GM23338 (cell line): ENCODE measurements around the gene ZNF200. TPM values are rescaled to one million over a fixed set of nuclear protein-coding genes. Genes with fewer than 3 reads are reported as not detected.
"Not testable (repeated sequence)": the region's sequence is repeated elsewhere in the genome, so short reads cannot be mapped to it uniquely, and the experiment has no call there.

Source experiments
- ATAC-seq: fragments of 200-7000 bp; cut with Tn5 transposase; 3 replicates; pipeline ENCODE4 v1.9.1; 2020
- DNase-seq: peaks from one replicate; pipeline ENCODE4 v3.0.0-alpha.2; 2015; ENCODE audit warnings: low spot score
- H2AFZ ChIP-seq: fragments of 200-600 bp; sonication (generic); 2 replicates; pipeline ENCODE4 v1.8.0; 2016; ENCODE audit warnings: antibody characterized with exemption, mild to moderate bottlenecking, moderate library complexity
- H3F3A ChIP-seq: fragments of 200-600 bp; sonication (generic); replicated peaks from 2 replicates; pipeline ENCODE4 v1.8.0; 2017; ENCODE audit warnings: antibody characterized with exemption, mixed run types, low read depth
- H3K27ac ChIP-seq: fragments of 200-600 bp; sonication (generic); 2 replicates; pipeline ENCODE4 v1.6.1; 2016; ENCODE audit warnings: low read depth
- H3K27me3 ChIP-seq: fragments of 200-600 bp; sonication (generic); 2 replicates; pipeline ENCODE4 v1.8.0; 2016; ENCODE audit warnings: mild to moderate bottlenecking, mixed run types, moderate library complexity; ENCODE audit not compliant: insufficient read depth
- H3K36me3 ChIP-seq: fragments of 200-600 bp; sonication (generic); 2 replicates; pipeline ENCODE4 v1.8.0; 2016; ENCODE audit warnings: mild to moderate bottlenecking; ENCODE audit not compliant: insufficient read depth
- H3K4me1 ChIP-seq: fragments of 200-600 bp; sonication (generic); 2 replicates; pipeline ENCODE4 v1.8.0; 2016; ENCODE audit warnings: mild to moderate bottlenecking, moderate library complexity; ENCODE audit not compliant: insufficient read depth
- H3K4me2 ChIP-seq: fragments of 200-600 bp; sonication (generic); 2 replicates; pipeline ENCODE4 v1.7.1; 2017; ENCODE audit warnings: mixed run types
- H3K4me3 ChIP-seq: fragments of 200-600 bp; sonication (generic); 2 replicates; pipeline ENCODE4 v1.6.1; 2016; ENCODE audit warnings: mixed run types
- H3K79me2 ChIP-seq: fragments of 200-600 bp; sonication (generic); replicated peaks from 2 replicates; pipeline ENCODE4 v1.8.0; 2017; ENCODE audit warnings: mild to moderate bottlenecking; ENCODE audit not compliant: insufficient read depth
- H3K9me2 ChIP-seq: fragments of 200-600 bp; sonication (generic); 2 replicates; pipeline ENCODE4 v1.8.0; 2017; ENCODE audit not compliant: insufficient read depth
- H4K20me1 ChIP-seq: fragments of 200-600 bp; sonication (generic); replicated peaks from 2 replicates; pipeline ENCODE4 v1.8.0; 2017; ENCODE audit warnings: mild to moderate bottlenecking; ENCODE audit not compliant: insufficient read depth
- H3K27ac Mint-ChIP-seq: 2 replicates; pipeline ENCODE4 v1.8.0; 2020; ENCODE audit warnings: inconsistent platforms, mild to moderate bottlenecking, moderate library complexity, mixed read lengths
- H3K27me3 Mint-ChIP-seq: 3 replicates; pipeline ENCODE4 v1.8.0; 2022; ENCODE audit warnings: low read depth, mild to moderate bottlenecking, moderate library complexity, mixed read lengths, inconsistent platforms; ENCODE audit not compliant: insufficient read depth, poor library complexity
- H3K36me3 Mint-ChIP-seq: 3 replicates; pipeline ENCODE4 v1.8.0; 2021; ENCODE audit warnings: low read depth, mild to moderate bottlenecking, inconsistent platforms, moderate library complexity, mixed read lengths
- H3K4me1 Mint-ChIP-seq: 3 replicates; pipeline ENCODE4 v1.8.0; 2020; ENCODE audit warnings: mild to moderate bottlenecking, inconsistent platforms, mixed read lengths
- H3K4me3 Mint-ChIP-seq: 3 replicates; pipeline ENCODE4 v1.8.0; 2021; ENCODE audit warnings: moderate library complexity, mild to moderate bottlenecking, inconsistent platforms, mixed read lengths
- H3K9me3 Mint-ChIP-seq: 3 replicates; pipeline ENCODE4 v1.8.0; 2020; ENCODE audit warnings: moderate library complexity, mild to moderate bottlenecking, inconsistent platforms, mixed read lengths
- CTCF ChIP-seq, 2 experiments: fragments of 200-600 bp in 1 of 2; sonication (generic) in 1 of 2; conservative IDR thresholded peaks; 2 replicates each; pipeline versions ENCODE4 v1.5.1 to v1.6.1; 2016 to 2017; ENCODE audit warnings: antibody characterized with exemption in 2 of 2, low read depth in 2 of 2, mild to moderate bottlenecking in 2 of 2, moderate library complexity in 1 of 2
- ETS1 ChIP-seq: IDR thresholded peaks from 2 replicates; pipeline ENCODE4 v1.6.1; 2016; ENCODE audit warnings: antibody characterized with exemption
- EZH2 ChIP-seq: fragments of 200-600 bp; sonication (generic); IDR thresholded peaks from one replicate; pipeline ENCODE4 v1.8.0; 2017; ENCODE audit warnings: antibody characterized with exemption, mild to moderate bottlenecking, low read depth; ENCODE audit not compliant: unreplicated experiment
- EZH2phosphoT487 ChIP-seq: fragments of 200-600 bp; sonication (generic); IDR thresholded peaks from one replicate; pipeline ENCODE4 v1.8.1; 2018; ENCODE audit warnings: antibody characterized with exemption; ENCODE audit not compliant: unreplicated experiment
- JUNB ChIP-seq: IDR thresholded peaks from one replicate; pipeline ENCODE4 v1.6.1; 2016; ENCODE audit warnings: antibody characterized with exemption; ENCODE audit not compliant: unreplicated experiment
- POLR2AphosphoS5 ChIP-seq: IDR thresholded peaks from 2 replicates; pipeline ENCODE4 v1.6.1; 2016; ENCODE audit warnings: antibody characterized with exemption, low read depth
- REST ChIP-seq: IDR thresholded peaks from one replicate; pipeline ENCODE4 v1.6.1; 2018; ENCODE audit warnings: antibody characterized with exemption; ENCODE audit not compliant: unreplicated experiment
- STAT1 ChIP-seq: IDR thresholded peaks from one replicate; pipeline ENCODE4 v1.6.1; 2016; ENCODE audit warnings: antibody characterized with exemption; ENCODE audit not compliant: unreplicated experiment
- ZNF114 ChIP-seq: fragments of 250-450 bp; sonication (Bioruptor Pico); IDR thresholded peaks from 2 replicates; pipeline ENCODE4 v1.5.0; 2020; ENCODE audit warnings: mild to moderate bottlenecking, moderate library complexity
- ZNF331 ChIP-seq: fragments of 250-450 bp; sonication (Bioruptor Pico); IDR thresholded peaks from 2 replicates; pipeline ENCODE4 v1.5.0; 2020; ENCODE audit warnings: low read depth, mild to moderate bottlenecking, moderate library complexity
- polyA plus RNA-seq: library from polyadenylated mRNA; unstranded; fragments of >200 nt; fragmentation: Nextera tagmentation; extraction: Ambion mirVana; gene quantifications from 2 replicates; pipeline ENCODE4 v1.2.1, GENCODE V29; 2016
- total RNA-seq: library from RNA; depleted of rRNA; stranded (reverse); fragments of >200 nt; shearing (Covaris generic); gene quantifications from 2 replicates; pipeline ENCODE4 v1.2.3, GENCODE V29; 2014

Gene ZNF200
- total and polyA plus RNA-seq, 2 experiments from 2014 or later: 9.2 to 9.7 TPM

- TF ChIP-seq ETS1 (no peak), STAT1 (no peak)
Measured at GRCh38 chr16:3202903-3203539, 31.9 kb downstream of the ZNF200 start (continued).

GRCh38 chr16:3198334-3199072 lies 36.5 kb downstream of the ZNF200 start:
- no peak overlapping the region for H3K4me2 ChIP-seq
- no peak overlapping the region for H2AFZ ChIP-seq
- no peaks in the 10 kb centered on the region for H3K27me3 ChIP-seq
- H3K36me3 ChIP-seq: no peaks in the 10 kb centered on the region
- H3K27me3 Mint-ChIP-seq: peaks cover 8% of the 10 kb centered on the region
- no peaks in the 10 kb centered on the region for H3F3A ChIP-seq
- no peaks in the 10 kb centered on the region for H3K36me3 Mint-ChIP-seq
- H3K9me2 ChIP-seq: no peaks in the 10 kb centered on the region
- H3K4me3 Mint-ChIP-seq: no peak overlapping the region
- no peak for ATAC-seq
- peak overlapping the region; percentile 38; the same call in 1 of the 2 replicates for H3K27ac Mint-ChIP-seq
- no peaks in the 10 kb centered on the region for H4K20me1 ChIP-seq
- no peak for DNase-seq
- H3K4me1 ChIP-seq: no peaks in the 10 kb centered on the region
- TF ChIP-seq POLR2AphosphoS5 (no peak), JUNB (no peak), ZNF331 (CRISPR knock-in tag) (no peak), EZH2 (no peak), ZNF114 (CRISPR knock-in tag) (no peak), REST (no peak), EZH2phosphoT487 (no peak), CTCF (conservative IDR thresholded peaks at IDR 0.05; ENCODE audit: low read depth in 2 of 2) (no peak)
- H3K9me3 Mint-ChIP-seq: peaks cover 24% of the 10 kb centered on the region
- no peaks in the 10 kb centered on the region for H3K79me2 ChIP-seq
- H3K27ac ChIP-seq: no peak overlapping the region
- no peak overlapping the region for H3K4me3 ChIP-seq
- no peaks in the 10 kb centered on the region for H3K4me1 Mint-ChIP-seq

- not testable (repeated sequence) for H3F3A ChIP-seq, H3K4me1 Mint-ChIP-seq, H2AFZ ChIP-seq, H3K9me2 ChIP-seq, H4K20me1 ChIP-seq, H3K36me3 ChIP-seq, H3K36me3 Mint-ChIP-seq, H3K4me1 ChIP-seq, H3K4me3 Mint-ChIP-seq, H3K4me2 ChIP-seq, H3K27me3 Mint-ChIP-seq, DNase-seq, H3K27ac ChIP-seq, ATAC-seq, H3K4me3 ChIP-seq, H3K79me2 ChIP-seq, H3K27me3 ChIP-seq
- peaks cover 17% of the 10 kb centered on the region for H3K9me3 Mint-ChIP-seq
- H3K27ac Mint-ChIP-seq: peak overlapping the region; percentile 38; the same call in 1 of the 2 replicates
Measured at GRCh38 chr16:3197694-3198333, 37.1 kb downstream of the ZNF200 start.
